ENCODE data around the gene RTP5. TPM values are rescaled to one million over a fixed set of nuclear protein-coding genes. Genes with fewer than 3 reads are reported as not detected.

RTP5 gene
- total RNA-seq, result not detected in 2 replicates

DNA sequence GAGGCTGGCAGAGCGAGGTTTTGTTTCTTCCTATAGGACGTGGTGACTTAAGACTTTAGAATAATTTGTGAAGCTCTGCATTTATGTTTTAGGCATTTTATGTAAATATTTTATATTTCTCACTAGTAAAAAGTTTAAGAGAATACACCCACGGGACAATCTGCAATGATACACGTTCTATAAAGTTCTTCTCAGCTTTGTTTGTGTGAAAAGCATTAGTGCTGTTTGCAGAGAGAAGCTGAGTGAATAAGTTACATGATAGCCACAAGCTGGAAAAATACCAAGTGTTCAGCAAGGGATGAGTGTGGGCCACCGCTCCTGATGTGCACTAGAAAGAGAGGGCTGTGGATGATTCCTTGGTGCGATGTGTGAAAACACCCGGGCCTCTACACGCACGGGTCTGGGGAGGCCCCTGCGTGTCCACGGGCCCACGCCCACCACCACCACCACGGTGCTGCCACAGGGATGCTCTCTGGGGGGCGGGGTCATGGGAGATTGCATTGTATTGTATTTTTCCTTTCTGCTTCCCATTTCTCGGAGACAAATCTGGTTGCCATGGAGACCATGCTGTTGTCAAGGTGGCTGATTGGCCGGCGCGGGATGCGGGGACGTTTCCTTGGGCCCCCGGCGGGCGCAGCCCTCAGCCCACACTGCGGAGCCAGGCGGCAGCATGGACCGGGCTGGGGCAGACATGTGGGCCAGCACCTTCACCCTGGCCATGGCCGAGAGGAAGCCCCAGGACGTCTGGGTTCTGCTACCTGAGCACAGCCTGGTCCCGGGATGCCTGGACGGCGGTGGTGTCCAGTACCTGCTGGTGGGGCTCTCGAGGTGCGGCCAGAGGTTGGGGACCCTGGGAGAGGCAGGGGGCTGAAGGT lies at the start of gene RTP5:
Gene RTP5, plus strand, starts transcription at position 643 of the 875 bp plus-strand sequence. Its CDS starts 28 bp downstream, at position 671.

DNA sequence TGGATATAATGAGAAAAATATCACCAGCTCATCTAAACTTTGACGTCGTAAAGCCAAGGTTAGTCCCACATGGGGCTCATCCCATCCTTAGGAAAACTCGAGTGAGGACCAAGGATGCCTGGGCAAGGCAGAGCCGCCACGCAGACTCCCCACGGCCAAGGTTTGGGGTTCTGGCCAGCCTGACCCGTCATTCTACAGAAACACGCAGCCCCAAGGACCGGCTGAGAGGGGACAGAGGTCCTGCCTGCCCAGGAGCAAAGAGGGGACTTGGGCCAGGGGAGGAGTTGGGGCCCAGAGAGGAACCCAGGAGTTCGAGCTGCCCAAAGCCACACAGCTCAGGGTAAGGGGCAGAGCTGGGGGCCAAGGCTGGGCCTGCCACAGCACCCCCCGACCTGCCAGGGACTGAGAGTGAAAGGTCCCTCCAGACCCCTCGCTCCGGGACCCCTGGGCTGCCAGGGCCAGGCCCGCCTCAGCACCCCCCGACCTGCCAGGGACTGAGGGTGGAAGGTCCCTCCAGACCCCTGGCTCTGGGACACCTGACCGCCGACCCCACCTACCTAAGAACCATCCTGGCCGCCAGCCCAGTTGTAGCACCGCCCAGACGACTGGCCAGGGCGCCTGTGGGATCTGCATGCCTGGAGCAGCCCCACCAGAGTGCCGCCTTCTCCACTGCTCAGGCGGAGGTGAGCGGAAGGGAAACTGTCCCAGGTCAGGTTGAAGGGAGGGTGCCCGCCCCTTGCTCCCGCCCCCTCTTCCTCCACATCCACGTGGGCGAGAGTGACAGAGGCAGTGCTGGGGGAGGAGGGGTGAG lies 11.1 kb upstream of the RTP5 start, which contains the start of gene PDCD1:
Gene PDCD1, minus strand, starts transcription at position 689 of the 811 bp plus-strand sequence. Its CDS starts 56 bp downstream, at position 633.

Other genes starting within 250 kb of the RTP5 start
- 22.3 and 36.0 TPM in 2 replicates for gene THAP4, start 232.6 kb upstream of the RTP5 start, total RNA-seq
- 46.9 and 81.8 TPM in 2 replicates for gene ATG4B, start 232.0 kb upstream of the RTP5 start, total RNA-seq
- 12.5 and 23.9 TPM in 2 replicates for gene DTYMK, start 182.9 kb upstream of the RTP5 start, total RNA-seq
- gene ING5, start 167.7 kb upstream of the RTP5 start, total RNA-seq, result 19.9 and 24.8 TPM in 2 replicates
- gene D2HGDH, start 135.1 kb upstream of the RTP5 start, total RNA-seq, result 19.0 and 20.5 TPM in 2 replicates
- gene GAL3ST2, start 92.9 kb upstream of the RTP5 start, total RNA-seq, result under 0.01 and 0.74 TPM in 2 replicates
- 0.18 TPM in 1 of 2 replicates, not detected in the other for gene NEU4, start 60.5 kb upstream of the RTP5 start, total RNA-seq
- gene PDCD1, start 10.8 kb upstream of the RTP5 start, total RNA-seq, result not detected in 2 replicates

Measured in smooth muscle cell of the umbilical artery (primary cell).